NCI-H446 treated with DMSO at 0.1 percent for 48 hours (cell line): ENCODE results near the gene KIRREL3.

ENCODE experiments used
- DNase-seq: peaks from one replicate; lab custom pipeline; 2025; lab: John Stamatoyannopoulos, UW

The KIRREL3 gene

DNA sequence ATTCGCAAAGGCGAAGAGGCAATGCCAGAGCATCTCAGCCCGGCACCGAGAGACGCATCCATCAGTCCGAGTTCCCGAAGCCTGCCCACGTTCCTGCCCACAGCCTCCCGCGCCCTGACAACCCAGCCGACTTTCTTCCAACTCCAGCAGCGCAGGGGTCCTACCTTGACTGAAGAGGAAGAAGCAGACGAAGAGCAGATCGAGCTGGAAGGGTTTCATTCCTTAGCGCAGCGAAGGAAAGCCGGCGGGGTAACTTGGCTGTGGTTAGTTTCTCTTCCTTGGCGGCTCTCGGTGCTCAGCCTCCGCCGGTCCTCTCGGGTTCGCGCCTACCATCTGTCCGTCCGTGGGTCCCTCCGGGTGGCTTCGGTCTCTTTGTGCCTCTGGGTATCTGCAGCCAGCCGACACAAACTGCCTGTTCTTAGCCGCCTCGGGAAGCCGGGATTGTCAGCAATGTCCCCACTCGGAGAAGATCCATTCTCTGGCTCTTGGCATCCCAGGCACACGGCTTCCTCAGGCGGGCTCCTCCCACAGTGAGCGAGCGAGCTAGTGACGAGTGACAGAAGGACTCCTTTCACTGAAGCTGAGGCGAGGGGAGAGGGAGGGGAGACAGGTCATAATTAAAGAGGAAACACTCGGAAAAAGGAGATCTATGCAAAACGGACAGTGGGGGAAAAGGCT, at the start of gene KIRREL3:
Gene KIRREL3 (minus strand): TSS at position 480 of the 678 bp plus-strand sequence.
- no peak for DNase-seq

DNA sequence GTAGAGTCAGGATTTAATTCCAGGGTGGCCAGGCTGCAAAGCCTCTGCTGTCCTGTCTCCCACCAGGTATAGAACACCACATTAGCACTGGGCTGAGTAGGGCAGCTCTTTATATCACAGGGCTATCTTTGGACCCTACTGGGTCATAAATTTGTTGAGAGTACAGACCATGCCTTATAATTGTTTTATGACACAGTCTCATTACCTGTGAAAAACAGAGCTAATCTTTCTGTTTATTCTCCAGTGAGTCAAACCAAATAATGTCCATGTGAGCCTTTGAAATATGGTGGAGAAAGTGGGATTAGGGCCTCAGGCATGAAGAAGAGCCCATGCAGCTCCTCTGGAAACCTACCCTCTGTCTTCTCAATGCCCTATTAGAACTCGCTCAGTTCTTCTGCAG, 49.6 kb upstream of the KIRREL3 start:
- no peak for DNase-seq

DNA sequence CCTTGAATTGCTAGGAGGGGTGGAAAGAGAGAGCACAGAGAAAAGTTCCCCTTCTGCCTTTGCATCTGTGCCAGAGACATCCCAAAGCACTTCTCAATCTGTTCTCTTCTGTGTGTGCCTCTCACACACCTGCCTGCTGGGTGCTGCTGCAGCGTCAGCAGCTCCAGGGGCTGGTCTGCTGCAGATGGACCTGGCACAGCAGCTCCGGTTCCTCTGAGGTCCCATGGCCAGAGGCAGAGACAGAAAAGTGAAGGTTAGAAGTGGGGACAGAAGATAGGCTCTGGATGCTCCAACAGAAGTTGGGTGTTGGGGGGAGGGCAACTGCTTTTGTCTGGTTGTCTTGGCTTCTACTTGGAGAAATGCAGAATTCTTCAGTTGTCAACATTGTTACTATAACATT, 48.9 kb upstream of the KIRREL3 start:
- no peak for DNase-seq

DNA sequence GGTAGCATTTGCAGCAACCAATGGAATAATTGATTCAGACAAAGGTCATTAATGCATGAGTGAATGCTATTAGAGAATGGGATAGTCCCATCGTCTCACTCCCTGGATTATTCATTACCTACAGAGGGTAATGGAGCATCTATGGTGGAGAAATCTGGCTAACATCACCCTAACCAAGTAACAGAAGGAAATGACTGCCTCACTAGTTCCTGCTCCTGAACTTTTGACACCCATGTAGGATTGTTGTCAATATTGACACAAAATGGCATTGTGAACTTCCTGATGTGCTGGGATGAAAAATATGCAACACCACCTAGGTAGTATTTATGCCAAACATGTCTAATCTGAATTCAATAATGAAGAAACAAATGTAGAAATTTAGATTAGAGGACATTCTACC, 44.0 kb upstream of the KIRREL3 start:
- DNase-seq, result no peak

DNA sequence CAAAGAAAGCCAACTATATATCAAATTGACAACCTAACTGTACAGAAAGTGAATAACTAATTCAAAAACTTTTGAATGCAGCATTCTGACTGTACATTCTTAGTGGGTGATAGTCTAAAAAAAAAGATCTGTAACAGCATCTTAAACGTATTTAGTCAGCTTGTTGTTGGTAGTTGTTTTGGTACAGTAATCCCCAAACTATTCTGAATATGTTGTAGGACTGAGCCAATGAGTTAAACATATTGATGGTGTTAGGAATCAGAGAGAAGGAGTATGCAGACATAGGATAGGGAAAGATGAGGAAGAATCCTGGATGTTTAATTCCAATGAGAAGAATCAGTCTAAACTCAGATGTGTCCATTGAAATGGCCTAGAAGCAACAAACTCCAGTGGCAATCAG, 41.9 kb upstream of the KIRREL3 start:
- DNase-seq, result no peak

DNA sequence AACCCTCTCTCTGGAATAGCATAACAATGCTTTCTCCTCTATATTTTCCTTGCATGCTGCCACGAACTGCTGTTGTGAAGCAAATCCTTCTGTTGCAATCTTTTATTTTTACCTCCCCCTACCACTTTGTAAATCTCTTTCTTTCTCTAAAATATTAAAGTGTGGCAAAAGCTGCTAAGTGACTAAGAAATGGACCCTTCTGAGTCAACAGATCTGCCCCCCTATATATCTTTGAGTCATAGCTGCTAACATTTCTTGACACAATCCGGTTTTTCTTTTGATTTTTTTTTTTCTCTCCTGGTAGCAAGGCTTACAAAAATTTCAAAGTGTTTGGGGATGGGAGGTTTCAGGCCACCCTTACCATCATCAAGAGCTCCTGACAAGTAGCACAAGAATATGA, 39.0 kb upstream of the KIRREL3 start:
- no peak for DNase-seq

DNA sequence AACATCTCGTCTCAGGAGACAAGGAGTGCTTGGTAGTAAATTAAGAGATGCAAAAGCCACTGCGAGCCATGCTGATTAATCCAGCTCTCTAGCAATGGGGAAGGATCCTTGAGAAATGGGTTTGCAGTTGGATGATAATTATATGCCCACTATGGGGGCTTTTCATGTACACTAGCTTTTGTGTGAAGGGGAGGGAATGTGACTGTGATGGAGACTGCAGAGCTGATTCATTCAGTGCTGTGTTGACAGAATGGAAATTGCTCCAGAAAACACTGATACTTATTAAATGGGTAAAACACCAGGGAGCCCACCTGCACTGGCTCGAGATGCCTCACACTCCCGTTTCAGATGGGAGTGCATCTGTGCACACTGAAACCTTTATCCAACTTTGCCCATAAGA, 37.0 kb upstream of the KIRREL3 start:
- no peak for DNase-seq

DNA sequence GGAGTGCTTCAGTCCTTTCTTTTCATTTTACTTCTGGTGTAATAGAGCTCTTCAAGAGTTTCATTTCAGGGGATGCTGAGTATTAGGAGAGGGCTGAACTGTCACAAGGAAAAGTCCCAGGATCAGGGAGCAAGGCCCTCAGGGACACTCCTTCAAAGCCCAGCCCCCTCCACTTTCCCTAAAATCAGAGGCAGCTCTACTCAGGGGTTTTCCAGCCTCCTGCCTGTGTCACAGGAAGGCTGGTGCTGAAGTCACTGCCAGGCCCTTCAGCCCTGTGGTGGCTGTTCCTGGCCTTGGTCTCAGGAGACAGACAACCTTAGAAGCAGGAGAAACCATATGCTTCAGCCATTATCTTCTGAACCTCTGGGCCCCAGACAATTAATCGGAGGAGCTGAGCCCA, 36.4 kb upstream of the KIRREL3 start:
- no peak for DNase-seq

DNA sequence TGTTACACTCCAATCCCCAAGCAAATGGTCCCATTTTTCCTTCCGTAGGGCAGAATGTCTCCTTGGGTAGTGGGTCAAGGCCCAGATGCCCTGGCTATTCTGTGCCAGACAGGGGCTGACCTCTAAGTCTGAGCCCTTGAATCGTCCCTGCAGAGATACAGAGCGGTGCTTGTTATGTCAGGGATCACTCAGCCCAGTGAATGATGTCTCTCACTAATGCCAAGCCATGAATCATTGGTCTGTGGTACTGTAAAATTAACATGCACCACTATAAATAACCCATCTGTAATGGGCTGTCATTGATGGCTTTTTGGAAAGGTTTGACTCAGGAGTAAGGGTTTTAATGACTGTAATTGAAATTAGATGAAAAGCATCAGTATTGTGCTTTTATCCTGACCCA, 35.3 kb upstream of the KIRREL3 start:
- no peak for DNase-seq

DNA sequence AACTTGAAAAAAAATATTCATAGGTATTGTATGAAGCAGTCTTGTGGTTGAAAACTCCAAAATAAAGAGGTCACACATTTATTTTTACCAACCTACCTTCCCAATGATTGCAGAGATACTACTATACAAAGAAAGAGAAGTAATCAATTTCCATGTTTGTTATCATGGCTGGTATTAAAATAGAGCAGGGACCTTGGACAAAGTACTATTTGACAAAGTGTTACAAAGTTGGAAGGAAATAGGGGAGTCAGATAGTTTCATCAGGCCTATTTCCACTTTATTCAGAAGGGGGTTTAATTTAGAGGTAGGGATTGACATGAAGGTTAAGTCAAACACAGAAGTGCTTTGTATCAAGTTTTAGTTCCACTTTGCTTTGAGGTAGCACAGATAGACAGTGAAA, 34.4 kb upstream of the KIRREL3 start:
- no peak for DNase-seq

DNA sequence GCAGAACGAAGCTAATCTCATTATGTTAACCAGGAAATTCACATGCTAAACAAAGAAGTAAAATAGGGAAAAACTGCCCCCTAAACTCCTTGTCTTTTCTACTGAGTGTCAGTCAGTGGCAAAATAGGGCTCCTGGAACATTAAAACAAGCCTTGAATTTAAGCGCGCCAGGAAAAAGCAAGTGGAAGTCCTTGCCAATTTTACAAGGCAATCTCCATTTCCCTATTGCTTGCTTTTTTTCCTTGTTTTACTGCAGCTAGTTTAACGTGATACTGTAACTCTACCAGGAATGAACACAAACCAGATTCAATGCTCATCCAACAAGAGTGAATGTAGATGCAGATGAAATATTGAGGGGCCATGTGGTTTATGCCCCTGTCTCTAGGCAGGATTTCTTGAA, 28.1 kb upstream of the KIRREL3 start:
- DNase-seq, result no peak

DNA sequence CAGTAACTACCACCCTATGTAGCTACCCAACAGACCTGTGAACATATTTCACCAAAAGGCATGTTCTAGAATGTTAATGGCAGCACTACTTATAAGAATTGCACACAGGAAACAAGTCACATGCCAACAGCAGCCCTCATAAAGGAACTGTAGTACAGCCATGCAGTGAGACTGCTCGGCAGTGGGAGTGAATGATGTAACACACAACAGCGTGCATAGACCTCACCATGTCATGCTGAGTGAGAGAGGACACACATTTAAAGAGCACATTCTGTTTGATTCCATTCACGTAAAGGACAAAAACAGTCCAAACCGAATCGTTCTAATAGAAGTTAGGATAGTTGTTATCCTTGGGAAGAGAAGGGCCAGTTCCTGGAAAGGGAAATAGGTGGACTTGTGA, 27.2 kb upstream of the KIRREL3 start:
- no peak for DNase-seq

DNA sequence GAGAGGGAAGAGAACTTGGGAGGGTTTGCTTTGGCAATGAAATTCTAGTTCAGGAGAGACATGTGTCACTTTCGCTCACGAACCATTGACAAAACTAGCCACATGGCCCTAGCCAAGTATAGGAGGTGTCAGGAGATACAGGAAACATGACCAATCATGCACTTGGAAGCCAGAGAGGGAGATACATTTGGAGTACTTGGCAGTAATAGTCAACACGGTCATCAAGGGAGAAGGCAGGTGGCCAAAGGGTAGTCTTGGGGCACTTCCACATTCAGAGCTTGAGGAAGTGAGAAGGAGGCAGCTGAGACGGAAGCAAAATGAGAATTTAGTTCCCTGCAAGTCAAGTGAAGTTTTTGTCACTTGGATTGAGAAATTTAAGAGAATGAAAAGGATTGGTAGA, 26.4 kb upstream of the KIRREL3 start:
- DNase-seq, result no peak

DNA sequence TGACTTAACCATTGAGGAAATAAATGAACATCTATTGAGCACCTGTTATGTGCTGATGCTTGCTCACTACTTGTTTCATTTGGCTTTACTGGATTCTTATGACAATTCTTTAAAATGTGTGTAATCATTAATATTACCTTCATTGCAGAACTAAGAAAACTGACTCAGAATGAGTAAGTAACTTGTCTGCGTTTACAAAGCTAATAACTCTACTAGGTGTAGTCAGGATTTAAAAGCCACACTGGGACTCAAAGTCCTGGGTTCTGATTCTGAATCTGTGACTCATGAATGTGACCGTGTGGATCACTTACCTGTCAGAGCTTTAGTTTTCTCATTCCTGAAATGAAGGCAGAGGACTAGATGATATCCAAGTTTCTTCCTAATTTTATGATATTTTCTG, 23.4 kb upstream of the KIRREL3 start:
- DNase-seq, result no peak

DNA sequence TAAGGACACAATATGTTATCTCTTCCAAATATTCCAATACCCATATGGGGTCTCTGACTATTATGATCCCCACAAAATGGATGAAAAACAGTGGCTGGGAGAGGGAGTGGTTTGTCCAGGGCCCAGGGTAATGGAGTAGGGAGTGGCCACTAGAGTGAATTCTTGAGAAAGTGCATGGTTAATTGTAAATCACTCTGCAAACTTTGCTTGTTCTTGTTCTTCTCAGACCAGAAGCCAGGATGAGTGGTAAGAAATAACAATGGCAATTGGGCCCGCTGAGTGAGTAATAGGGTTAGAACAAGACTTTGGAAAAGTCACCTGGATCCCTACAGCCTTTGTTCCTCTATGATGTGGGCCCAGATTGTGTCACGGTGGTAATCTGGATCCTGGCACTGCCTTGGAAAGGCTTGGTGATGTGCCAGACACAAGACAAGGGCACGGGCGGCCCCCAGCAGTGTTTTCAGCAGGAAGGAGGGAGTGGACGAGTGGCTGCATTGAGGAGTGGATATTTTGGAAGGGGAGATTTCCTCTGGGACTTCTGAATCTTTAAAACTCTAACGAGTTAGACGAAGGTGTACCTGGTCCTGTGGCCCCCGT, 18.2 kb upstream of the KIRREL3 start:
- no peak for DNase-seq

DNA sequence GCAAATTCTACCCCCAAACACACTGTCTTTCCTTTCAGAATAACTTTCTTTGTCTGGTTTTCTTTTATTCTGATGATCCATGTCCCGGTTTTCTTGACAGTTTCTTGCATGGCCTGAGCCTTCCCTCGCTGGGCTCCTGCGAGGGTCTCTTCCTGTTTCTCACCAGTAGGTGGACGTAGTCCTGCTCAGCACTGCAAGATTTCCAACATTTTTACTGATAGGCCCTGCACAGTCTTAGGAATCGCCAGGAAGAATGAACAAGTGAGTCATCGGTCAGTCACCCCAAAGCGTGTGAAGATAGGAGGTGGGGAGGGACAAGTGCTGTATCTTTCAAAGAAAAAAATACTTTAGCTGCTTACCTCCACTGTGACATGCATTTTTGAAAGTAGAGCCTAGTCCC, 16.9 kb upstream of the KIRREL3 start:
- DNase-seq, result no peak

DNA sequence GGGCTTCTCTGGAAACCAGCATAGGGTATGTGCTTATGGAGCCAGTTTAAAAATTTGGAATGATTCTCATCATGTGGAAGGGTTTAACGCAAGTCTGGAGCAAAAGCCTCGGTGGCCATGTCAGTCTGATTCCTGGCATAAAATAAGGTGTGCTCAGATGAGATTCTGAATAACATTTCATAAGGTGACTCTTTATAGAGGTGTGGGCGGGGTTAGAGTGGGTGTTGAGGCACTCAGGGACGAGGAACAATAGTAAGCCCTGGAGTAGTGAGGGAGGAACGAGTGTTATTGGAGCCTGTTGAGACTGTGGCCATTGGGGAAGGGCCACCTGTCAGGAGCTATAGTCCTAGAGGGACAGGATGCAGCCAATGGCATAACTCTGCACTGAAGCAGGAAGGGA, 13.0 kb upstream of the KIRREL3 start:
- DNase-seq, result no peak

DNA sequence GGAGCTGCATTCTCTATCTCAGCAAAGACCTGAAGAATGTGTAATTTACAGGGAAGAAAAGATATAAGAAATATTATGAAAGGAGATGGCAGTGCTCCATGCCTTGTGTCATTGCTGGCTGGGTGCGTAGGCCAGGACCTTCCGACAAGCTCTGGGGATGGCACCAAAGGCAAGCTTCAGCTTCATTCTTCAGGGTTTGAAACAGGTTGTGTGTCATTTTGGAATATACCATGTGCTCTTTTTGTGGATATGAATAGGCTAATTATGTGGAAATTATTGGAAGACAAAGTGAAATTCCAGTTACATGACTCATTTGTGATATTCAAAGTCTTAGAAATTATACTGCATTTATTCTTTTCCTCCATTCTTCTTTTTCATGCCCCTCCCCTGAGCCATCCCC, 5.7 kb upstream of the KIRREL3 start:
- no peak for DNase-seq

DNA sequence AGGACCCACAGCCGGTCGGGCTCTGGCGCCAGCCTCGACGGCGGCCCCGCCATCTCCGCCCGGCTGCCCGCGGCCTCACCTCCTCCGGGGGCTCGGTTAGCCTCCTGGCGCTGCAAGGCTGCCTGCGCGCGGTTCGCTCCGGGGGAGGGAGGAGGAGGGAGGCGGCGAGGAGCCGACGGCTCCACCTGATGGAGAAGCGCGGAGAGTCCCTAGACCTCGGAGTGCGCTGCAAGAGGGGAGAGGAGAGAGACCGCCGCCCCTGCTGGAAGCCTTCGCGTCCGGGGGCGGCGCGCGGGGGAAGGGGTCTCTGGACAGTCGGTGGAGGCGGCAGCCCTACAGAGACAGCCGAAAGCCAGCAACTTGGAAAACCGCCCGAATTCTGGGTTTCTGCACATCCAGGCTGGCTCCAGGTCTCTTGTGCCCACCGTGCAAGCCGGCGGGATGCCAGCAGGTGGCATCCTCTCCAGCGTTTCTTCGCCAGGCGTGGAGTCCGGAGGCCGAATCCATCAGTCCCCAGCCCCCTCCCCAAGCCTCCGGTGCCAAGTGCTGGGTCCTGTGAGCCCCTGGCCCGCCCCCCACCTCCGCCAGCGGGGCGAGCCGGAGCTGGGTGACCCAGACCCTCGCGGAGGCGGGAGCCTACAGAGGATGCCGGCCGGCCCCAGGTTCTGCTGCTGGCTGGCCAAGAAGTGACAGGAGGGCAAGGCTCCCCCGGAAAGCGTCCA, 2.9 kb upstream of the KIRREL3 start:
- DNase-seq, result no peak

DNA sequence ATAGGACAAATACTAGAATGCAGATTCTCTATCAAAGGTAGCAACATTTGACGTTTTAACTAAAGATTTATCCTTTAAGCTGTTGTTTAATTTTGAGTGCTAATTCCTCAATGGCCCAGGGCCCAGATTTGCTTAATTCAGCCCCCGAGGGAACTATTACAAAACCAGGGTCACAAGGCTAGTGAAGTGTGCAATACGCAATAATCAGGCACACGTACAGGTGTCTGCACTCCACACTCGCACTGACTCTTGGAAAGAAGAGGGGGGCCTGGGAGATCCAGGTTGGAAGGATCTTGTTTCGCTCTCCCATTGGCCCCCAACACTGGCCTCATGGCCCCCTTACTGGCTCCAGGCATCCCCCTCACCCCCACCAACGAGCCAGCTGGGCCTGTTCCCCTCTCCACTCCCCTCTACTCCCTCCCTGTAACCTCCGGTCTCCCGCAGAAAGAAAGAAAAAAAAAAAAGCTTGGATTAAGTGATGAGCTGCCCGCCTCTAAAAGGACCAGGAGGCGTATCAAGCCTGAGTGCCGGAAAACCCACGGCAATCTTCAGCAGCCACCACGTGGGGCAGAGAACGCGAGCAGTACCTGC, 2.2 kb upstream of the KIRREL3 start:
- DNase-seq, result no peak

DNA sequence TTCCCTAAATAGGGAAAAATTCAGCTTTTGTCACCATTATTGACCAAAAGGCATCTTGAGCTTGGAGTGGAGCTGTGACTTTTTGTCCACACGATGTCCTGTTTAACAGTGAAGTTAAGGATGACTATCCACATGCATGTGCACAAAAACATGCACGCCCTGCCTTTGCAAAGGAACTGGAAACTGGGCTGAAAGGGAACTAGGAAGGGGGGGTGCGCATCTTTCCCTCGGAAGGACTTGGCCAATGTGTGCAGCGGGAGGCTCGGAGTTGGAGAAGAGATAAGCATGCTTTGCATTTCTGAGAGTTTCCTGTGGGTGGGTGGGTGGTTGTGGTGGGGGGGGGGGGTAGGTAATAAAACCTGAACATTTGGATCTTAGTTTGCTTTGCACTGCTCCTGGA, 411 bp upstream of the KIRREL3 start:
- no peak for DNase-seq

DNA sequence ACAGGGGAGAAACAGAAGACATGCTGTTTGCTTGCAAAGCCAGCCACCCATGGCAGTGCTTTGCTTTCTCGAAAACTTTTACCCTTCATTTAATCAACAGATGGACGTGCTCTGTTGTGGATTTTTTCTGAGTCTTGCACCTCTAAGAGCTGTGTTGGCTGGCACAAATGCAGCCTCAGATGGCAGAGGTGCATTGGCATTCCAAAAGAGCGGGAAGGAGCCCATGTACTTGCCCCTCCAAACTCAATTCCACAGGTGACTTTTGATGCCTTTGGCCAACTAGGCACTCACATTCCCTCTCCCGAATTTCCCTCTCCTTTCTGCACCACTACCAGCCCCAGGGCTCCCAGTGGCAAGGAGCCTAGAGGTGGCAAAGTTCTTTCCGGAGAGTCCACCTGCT, 1.2 kb downstream of the KIRREL3 start:
- no peak for DNase-seq

DNA sequence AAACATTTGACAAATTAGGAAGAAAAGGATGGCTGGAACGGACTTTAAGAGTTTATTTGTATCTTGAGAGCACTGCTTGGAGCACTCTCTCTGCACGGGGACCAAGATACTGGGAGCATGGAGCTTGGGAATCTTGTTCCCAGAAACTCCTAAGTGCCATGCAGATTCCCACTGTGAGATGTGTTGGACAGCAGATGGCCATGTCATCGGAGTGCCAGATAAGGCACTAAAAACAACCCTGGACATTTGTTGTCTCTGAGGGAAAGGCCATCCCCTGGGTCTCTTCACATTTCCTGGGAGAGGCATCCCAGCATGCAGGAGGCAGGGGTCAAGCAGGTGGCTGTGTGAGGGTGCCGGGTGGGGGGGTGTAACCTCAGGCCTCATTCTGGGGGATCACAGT, 2.9 kb downstream of the KIRREL3 start:
- no peak for DNase-seq
